Neural cell (in vitro differentiated cells): ENCODE measurements around the gene SLC28A1.

Source experiments
- EZH2 ChIP-seq: fragments of 200-600, 300-800 bp; shearing (Covaris generic), sonication (generic); IDR thresholded peaks from 2 replicates; pipeline ENCODE4 v1.6.1; 2014; ENCODE audit warnings: antibody characterized with exemption, low read length, borderline replicate concordance, mild to moderate bottlenecking; ENCODE audit not compliant: insufficient read depth, poor library complexity, severe bottlenecking
- MXI1 ChIP-seq: fragments of 450-650 bp; conservative IDR thresholded peaks from 2 replicates; pipeline ENCODE4 v1.6.1; 2014; ENCODE audit warnings: antibody characterized with exemption, mild to moderate bottlenecking; ENCODE audit not compliant: poor library complexity, severe bottlenecking
- POLR2AphosphoS5 ChIP-seq: IDR thresholded peaks from 2 replicates; pipeline ENCODE4 v1.6.1; 2012
- RAD21 ChIP-seq: fragments of 450-650 bp; conservative IDR thresholded peaks from 2 replicates; pipeline ENCODE4 v1.6.1; 2014; ENCODE audit warnings: antibody characterized with exemption, mild to moderate bottlenecking, moderate library complexity
- TAF1 ChIP-seq: IDR thresholded peaks from 2 replicates; pipeline ENCODE4 v1.6.1; 2012; ENCODE audit warnings: low read depth
- TF ChIP-seq, protein P1 (sequence below): fragments of 450-650 bp; IDR thresholded peaks from 2 replicates; pipeline ENCODE4 v1.5.1; 2014; ENCODE audit warnings: antibody characterized with exemption, mild to moderate bottlenecking, moderate library complexity; ENCODE audit not compliant: poor library complexity, severe bottlenecking
- TF ChIP-seq, protein P2 (sequence below): IDR thresholded peaks from 2 replicates; pipeline ENCODE4 v1.6.1; 2012; ENCODE audit warnings: borderline replicate concordance

DNA sequence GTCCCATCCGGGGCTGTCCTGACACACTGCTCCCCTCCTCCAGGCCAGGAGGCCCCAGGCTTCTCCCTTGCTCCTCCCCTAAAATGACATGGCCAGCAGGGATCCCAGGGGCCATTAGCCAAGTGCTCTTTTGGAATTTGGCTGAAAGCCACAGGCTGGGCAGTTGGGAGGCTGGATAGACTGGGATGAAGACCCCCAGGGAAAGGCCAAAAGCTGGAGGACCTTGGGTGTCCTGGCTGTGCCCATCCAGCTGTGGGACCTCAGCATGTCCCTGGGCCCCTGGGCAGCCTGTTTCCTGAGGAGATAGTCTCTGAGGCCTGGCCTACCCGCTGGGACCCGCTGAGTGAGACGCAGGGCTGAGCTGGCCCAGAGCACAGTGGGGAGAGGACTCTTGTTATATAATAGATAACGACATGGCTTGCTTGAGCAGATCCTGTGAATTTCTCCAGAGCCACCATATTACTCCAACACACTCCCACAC is 91.4 kb downstream of the SLC28A1 start:
- TF ChIP-seq, protein P1, sequence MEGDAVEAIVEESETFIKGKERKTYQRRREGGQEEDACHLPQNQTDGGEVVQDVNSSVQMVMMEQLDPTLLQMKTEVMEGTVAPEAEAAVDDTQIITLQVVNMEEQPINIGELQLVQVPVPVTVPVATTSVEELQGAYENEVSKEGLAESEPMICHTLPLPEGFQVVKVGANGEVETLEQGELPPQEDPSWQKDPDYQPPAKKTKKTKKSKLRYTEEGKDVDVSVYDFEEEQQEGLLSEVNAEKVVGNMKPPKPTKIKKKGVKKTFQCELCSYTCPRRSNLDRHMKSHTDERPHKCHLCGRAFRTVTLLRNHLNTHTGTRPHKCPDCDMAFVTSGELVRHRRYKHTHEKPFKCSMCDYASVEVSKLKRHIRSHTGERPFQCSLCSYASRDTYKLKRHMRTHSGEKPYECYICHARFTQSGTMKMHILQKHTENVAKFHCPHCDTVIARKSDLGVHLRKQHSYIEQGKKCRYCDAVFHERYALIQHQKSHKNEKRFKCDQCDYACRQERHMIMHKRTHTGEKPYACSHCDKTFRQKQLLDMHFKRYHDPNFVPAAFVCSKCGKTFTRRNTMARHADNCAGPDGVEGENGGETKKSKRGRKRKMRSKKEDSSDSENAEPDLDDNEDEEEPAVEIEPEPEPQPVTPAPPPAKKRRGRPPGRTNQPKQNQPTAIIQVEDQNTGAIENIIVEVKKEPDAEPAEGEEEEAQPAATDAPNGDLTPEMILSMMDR = no peak
- TF ChIP-seq POLR2AphosphoS5 = no peak
- TF ChIP-seq, protein P2, sequence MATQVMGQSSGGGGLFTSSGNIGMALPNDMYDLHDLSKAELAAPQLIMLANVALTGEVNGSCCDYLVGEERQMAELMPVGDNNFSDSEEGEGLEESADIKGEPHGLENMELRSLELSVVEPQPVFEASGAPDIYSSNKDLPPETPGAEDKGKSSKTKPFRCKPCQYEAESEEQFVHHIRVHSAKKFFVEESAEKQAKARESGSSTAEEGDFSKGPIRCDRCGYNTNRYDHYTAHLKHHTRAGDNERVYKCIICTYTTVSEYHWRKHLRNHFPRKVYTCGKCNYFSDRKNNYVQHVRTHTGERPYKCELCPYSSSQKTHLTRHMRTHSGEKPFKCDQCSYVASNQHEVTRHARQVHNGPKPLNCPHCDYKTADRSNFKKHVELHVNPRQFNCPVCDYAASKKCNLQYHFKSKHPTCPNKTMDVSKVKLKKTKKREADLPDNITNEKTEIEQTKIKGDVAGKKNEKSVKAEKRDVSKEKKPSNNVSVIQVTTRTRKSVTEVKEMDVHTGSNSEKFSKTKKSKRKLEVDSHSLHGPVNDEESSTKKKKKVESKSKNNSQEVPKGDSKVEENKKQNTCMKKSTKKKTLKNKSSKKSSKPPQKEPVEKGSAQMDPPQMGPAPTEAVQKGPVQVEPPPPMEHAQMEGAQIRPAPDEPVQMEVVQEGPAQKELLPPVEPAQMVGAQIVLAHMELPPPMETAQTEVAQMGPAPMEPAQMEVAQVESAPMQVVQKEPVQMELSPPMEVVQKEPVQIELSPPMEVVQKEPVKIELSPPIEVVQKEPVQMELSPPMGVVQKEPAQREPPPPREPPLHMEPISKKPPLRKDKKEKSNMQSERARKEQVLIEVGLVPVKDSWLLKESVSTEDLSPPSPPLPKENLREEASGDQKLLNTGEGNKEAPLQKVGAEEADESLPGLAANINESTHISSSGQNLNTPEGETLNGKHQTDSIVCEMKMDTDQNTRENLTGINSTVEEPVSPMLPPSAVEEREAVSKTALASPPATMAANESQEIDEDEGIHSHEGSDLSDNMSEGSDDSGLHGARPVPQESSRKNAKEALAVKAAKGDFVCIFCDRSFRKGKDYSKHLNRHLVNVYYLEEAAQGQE = no peak
- TF ChIP-seq EZH2 = no peak
- TF ChIP-seq RAD21 = no peak
- TF ChIP-seq TAF1 = no peak
- TF ChIP-seq MXI1 = no peak
